GM12892 (cell line): Measurements from ENCODE around the gene EPHB6.

Experiments used
- DNase-seq: peaks from one replicate; pipeline ENCODE4 v3.0.0; 2011; ENCODE audit not compliant: insufficient read length
- FAIRE-seq: peaks from 2 replicates; lab custom pipeline; 2011; peaks lifted over from hg19 to GRCh38; lab: Jason Lieb, UNC
- POLR2A ChIP-seq: IDR thresholded peaks from 2 replicates; pipeline ENCODE4 v1.6.1; 2011; ENCODE audit warnings: low read depth, low read length, control low read depth
- POLR2AphosphoS5 ChIP-seq: IDR thresholded peaks from 2 replicates; pipeline ENCODE4 v1.6.1; 2011; ENCODE audit warnings: low read depth, low read length, control low read depth
- TAF1 ChIP-seq: IDR thresholded peaks from 2 replicates; pipeline ENCODE4 v1.6.1; 2011; ENCODE audit warnings: low read depth, mild to moderate bottlenecking, control low read depth, low read length, borderline replicate concordance

The EPHB6 gene

GRCh38 chr7:142886866-142887265, 32.0 kb downstream of the EPHB6 start:
- FAIRE-seq, result peak; percentile 14
- no peak for TF ChIP-seq TAF1
- TF ChIP-seq POLR2A, result no peak
- TF ChIP-seq POLR2AphosphoS5, result no peak
- DNase-seq, result no peak

DNA sequence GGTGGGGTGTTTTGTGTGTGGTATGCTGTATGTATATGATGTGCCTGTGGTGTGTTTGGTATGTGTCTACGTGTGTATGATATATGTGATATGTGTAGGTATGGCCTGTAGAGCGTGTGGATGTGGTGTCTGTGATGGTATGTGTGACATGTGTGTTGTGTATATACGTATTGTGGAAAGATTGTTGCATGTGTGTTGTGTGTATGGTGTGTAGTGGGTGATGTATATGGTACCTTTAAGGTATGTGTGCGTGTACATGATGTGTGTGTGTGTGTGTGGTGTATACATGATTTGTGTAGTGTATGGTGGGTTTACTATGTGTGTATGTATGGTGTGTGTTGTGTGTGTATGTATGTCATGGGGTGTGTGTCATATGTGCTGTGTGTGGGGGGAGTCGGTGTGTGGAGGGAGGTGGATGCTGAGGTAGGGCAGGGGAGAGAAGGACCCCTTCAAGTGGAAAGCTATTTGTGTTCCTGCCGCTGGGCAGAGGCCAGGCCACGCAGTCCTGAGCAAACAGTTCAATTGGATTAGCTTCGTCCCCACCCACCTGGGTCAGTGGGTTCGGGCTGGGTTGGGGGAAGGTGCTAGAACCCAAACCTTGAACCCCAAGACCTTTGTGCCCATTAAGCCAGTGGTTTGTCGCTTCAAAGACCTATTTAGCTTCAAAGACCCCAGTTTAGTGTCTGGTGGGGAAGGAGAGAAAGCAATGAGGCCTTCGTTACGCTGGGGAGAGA, 32.6 kb downstream of the EPHB6 start:
- FAIRE-seq, result no peak
- no peak for TF ChIP-seq POLR2A
- no peak for DNase-seq

- TF ChIP-seq TAF1 (no peak), POLR2A (no peak), POLR2AphosphoS5 (no peak)
- DNase-seq, result no peak
- FAIRE-seq, result no peak
Observed at GRCh38 chr7:142889816-142890215, 34.9 kb downstream of the EPHB6 start.

DNA sequence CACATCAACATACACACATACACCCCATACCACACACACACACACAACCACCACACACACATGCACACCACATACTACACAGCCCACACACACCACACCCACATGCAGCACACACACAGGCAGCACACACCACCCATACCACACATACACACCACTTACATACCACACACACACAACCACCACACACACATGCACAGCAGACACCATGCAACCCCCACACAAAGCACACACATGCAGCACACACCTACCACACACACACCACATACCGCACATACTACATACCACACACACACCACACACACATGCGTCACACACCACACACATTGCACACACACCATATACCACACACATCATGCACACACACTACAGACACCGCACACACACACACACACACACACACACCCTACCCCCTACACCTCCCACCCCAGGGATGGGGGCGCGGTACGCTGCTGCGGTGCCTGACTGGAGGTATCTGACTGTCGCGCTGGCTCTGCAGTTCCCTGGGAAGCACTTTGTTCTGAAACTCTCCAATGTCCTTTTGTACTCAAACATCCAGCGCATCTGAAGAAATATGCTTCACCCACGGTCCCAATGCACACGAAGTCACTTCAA, 36.1 kb downstream of the EPHB6 start:
- no peak for FAIRE-seq
- no peak for DNase-seq
- TF ChIP-seq TAF1, result no peak
- no peak for TF ChIP-seq POLR2A
- no peak for TF ChIP-seq POLR2AphosphoS5

- FAIRE-seq (no peak), DNase-seq (no peak)
- TF ChIP-seq TAF1 (no peak), POLR2A (no peak), POLR2AphosphoS5 (no peak)
Observed at GRCh38 chr7:142891490-142892082, 36.7 kb downstream of the EPHB6 start.

DNA sequence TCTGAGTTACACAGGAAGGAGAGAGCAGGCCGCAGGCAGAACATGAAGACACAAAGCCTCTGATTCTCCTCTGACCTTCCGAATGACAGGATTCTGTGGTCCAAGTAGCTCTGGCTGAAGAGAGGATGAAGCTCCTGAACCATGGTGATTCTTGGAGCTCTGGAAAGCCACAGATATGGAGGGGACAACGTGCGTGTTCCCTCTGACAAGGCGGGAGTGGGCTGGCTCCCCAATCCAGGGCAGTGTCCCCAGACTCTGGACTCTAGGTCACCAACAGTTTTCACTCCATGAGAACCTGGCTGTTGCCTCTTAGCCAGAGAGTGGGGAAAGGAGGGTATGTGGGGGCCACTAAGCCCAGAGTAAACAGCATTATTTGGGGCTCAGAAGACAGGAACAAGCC, 38.1 kb downstream of the EPHB6 start:
- TF ChIP-seq POLR2A, result no peak
- no peak for TF ChIP-seq POLR2AphosphoS5
- no peak for TF ChIP-seq TAF1
- DNase-seq (no peak), FAIRE-seq (no peak)

GRCh38 chr7:142894112-142894984, 39.5 kb downstream of the EPHB6 start:
- no peak for DNase-seq
- no peak for FAIRE-seq
- TF ChIP-seq TAF1 (no peak), POLR2AphosphoS5 (no peak), POLR2A (no peak)

DNA sequence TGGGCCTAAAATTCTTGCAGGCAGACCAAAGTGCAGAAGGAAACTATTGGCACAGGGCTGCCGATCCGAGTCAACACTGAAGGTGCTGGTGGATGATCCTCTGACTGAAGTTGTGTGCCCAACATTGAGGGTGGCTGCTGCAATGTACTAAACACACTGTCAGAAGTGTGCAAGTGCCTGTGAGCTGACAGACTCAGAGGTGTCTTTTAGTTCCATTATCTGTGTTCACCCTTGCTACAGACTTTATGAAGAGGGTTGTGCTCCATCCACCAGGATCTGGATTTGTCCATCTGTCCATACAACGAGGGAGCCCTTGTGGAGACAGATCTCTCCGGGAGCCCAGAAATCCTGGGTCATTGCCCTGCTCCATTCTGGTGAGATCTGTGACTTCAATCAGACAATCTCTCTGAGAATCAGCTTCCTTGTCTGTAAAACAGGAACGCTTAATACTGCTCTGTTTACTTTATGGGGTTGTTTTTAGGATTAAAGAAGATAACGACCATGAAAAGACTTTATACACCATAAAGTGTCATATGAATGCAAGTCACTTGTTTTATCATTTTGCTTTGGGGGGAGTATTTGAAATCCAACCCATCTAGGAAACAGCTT, 40.2 kb downstream of the EPHB6 start:
- no peak for DNase-seq
- TF ChIP-seq POLR2A (no peak), POLR2AphosphoS5 (no peak), TAF1 (no peak)
- no peak for FAIRE-seq

DNA sequence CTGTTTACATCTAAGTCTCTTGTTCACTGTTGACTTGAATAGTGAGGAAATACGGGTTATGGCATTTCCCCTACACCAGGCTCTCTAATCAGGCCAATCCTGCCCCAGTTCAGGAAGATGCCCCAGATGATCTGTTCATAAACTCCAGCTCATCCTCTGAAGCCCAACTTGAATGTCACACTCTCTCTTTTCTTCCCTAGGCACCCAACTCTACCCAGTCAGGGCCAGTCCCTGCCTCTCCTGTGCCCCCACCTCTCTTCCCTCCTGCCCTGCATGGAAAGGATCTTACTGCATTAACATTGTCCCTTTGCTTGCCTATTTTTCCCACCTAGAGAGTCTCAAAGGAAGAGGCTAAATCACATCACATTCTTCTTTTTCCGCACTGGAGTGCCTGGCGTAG, 41.3 kb downstream of the EPHB6 start:
- DNase-seq (no peak), FAIRE-seq (no peak)
- no peak for TF ChIP-seq POLR2AphosphoS5
- TF ChIP-seq TAF1, result no peak
- TF ChIP-seq POLR2A, result no peak

- FAIRE-seq (no peak), DNase-seq (no peak)
- TF ChIP-seq POLR2AphosphoS5, result no peak
- no peak for TF ChIP-seq TAF1
- no peak for TF ChIP-seq POLR2A
Observed at GRCh38 chr7:142896741-142897379, 42.0 kb downstream of the EPHB6 start.
